DLD1 (cell line): ENCODE measurements around the gene KYNU.

Experiments
- in situ Hi-C: cut with HindIII; loops from 2 replicates; pipeline ENCODE4 v1.10.0; 2017; ENCODE audit warnings: low sequenced_read_pairs

The KYNU gene

GRCh38 chr2:142954493-142954892 is 77.0 kb downstream of the KYNU start:
- in situ Hi-C loops: no loop called here

GRCh38 chr2:142957144-142957543 is 79.7 kb downstream of the KYNU start:
- in situ Hi-C loops: no loop called here

- in situ Hi-C loops: no loop called here
Observed at GRCh38 chr2:142961202-142961601, 83.7 kb downstream of the KYNU start.

GRCh38 chr2:142965443-142965842 is 88.0 kb downstream of the KYNU start:
- in situ Hi-C loops: no loop called here

- in situ Hi-C loops: no loop called here
Observed at GRCh38 chr2:142966284-142966683, 88.8 kb downstream of the KYNU start.

- in situ Hi-C loops: no loop called here
Observed at GRCh38 chr2:142967060-142967459, 89.6 kb downstream of the KYNU start.

- in situ Hi-C loops: no loop called here
Observed at GRCh38 chr2:142973160-142973821, 95.8 kb downstream of the KYNU start.

GRCh38 chr2:142973822-142974207 is 96.4 kb downstream of the KYNU start:
- in situ Hi-C loops: no loop called here

- in situ Hi-C loops: no loop called here
Observed at GRCh38 chr2:142974288-142975024, 97.0 kb downstream of the KYNU start.

- in situ Hi-C loops: no loop called here
Observed at GRCh38 chr2:142975239-142975638, 97.8 kb downstream of the KYNU start.

GRCh38 chr2:142980246-142981068 is 103.0 kb downstream of the KYNU start:
- in situ Hi-C loops: no loop called here

GRCh38 chr2:142981069-142981378 is 103.6 kb downstream of the KYNU start:
- in situ Hi-C loops: no loop called here

GRCh38 chr2:142981756-142982155 is 104.3 kb downstream of the KYNU start:
- in situ Hi-C loops: no loop called here

- in situ Hi-C loops: no loop called here
Observed at GRCh38 chr2:142983174-142983573, 105.7 kb downstream of the KYNU start.

- in situ Hi-C loops: no loop called here
Observed at GRCh38 chr2:142984657-142985056, 107.2 kb downstream of the KYNU start.

GRCh38 chr2:142987044-142987443 is 109.6 kb downstream of the KYNU start:
- in situ Hi-C loops: no loop called here

- in situ Hi-C loops: no loop called here
Observed at GRCh38 chr2:142989273-142990204, 112.1 kb downstream of the KYNU start.

GRCh38 chr2:142991295-142991694 is 113.8 kb downstream of the KYNU start:
- in situ Hi-C loops: no loop called here

GRCh38 chr2:142992840-142993239 is 115.4 kb downstream of the KYNU start:
- in situ Hi-C loops: no loop called here

- in situ Hi-C loops: no loop called here
Observed at GRCh38 chr2:142993771-142994170, 116.3 kb downstream of the KYNU start.

GRCh38 chr2:142994665-142995064 is 117.2 kb downstream of the KYNU start:
- in situ Hi-C loops: no loop called here
